Endothelial cell of umbilical vein (primary cell): ENCODE results near the gene RPS19BP1.

Experiments
- JUN ChIP-seq: IDR thresholded peaks from 2 replicates; pipeline ENCODE4 v1.6.1; 2011; ENCODE audit warnings: borderline replicate concordance, low read depth; ENCODE audit not compliant: insufficient read length, insufficient read depth
- POLR2A ChIP-seq: IDR thresholded peaks from 2 replicates; pipeline ENCODE4 v1.6.1; 2012; ENCODE audit warnings: low read depth, mild to moderate bottlenecking, control low read depth, low read length
- TF ChIP-seq, protein P1 (sequence below), 2 donors: IDR thresholded peaks; 1 replicate in 1 of 2; 2 replicates in 1 of 2; pipeline ENCODE4 v1.5.1; 2011; ENCODE audit warnings: low read length in 2 of 2, mild to moderate bottlenecking in 2 of 2, moderate library complexity in 2 of 2, control low read depth in 1 of 2, inconsistent platforms in 1 of 2, low read depth in 1 of 2; ENCODE audit not compliant: insufficient read depth in 1 of 2; ENCODE audit errors: extremely low read depth in 1 of 2
- TF ChIP-seq, protein P2 (sequence below): IDR thresholded peaks from 2 replicates; pipeline ENCODE4 v1.6.1; 2011; ENCODE audit not compliant: insufficient read depth, insufficient read length

DNA sequence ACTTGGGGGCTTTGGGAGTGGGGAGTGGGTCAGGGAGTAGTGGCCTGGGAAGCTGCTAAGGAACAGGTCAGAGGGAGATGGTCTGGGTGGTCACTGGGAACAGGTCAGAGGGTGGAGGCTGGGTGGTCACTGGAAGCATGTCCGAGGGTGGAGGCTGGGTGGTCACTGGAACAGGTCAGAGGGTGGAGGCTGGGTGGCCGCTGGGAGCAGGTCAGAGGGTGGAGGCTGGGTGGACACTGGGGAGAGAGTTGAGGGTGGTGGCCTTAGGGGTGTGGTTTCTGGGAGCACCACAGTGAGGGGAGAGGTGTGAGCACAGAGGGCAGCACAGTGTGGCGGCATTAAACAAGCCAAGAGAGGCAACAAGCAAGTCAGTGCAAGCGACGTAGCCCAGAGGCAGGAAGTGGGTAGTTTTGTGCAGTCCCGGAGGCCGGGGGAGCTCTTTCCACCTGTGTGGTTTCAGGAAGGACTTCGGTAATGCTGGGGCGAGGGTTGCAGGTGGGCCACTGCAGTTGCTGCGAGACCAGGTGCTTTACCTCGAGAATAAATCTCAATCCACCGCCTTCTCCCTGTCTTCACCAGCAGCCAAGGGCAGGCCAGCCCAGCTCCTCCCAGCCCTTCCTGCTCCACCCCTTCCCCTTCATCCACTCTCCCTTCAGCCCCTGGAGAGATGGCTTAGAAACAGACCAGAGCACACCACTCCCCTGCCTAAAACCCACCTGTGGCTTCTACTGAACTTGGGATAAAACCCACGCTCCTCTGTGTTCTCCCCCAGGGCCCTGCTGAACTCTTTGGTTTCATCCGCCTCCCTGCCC lies 34.8 kb upstream of the RPS19BP1 start:
- TF ChIP-seq, protein P1, sequence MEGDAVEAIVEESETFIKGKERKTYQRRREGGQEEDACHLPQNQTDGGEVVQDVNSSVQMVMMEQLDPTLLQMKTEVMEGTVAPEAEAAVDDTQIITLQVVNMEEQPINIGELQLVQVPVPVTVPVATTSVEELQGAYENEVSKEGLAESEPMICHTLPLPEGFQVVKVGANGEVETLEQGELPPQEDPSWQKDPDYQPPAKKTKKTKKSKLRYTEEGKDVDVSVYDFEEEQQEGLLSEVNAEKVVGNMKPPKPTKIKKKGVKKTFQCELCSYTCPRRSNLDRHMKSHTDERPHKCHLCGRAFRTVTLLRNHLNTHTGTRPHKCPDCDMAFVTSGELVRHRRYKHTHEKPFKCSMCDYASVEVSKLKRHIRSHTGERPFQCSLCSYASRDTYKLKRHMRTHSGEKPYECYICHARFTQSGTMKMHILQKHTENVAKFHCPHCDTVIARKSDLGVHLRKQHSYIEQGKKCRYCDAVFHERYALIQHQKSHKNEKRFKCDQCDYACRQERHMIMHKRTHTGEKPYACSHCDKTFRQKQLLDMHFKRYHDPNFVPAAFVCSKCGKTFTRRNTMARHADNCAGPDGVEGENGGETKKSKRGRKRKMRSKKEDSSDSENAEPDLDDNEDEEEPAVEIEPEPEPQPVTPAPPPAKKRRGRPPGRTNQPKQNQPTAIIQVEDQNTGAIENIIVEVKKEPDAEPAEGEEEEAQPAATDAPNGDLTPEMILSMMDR (IDR thresholded peaks at IDR 0.05; ENCODE audit: extremely low read depth in 1 of 2, insufficient read depth in 1 of 2, low read depth in 1 of 2, low read length in 2 of 2), result no peak
- TF ChIP-seq POLR2A, result no peak
- no peak for TF ChIP-seq JUN
- TF ChIP-seq, protein P2, sequence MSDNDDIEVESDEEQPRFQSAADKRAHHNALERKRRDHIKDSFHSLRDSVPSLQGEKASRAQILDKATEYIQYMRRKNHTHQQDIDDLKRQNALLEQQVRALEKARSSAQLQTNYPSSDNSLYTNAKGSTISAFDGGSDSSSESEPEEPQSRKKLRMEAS, result no peak
